ENCODE data around the gene KRT9.

Gene KRT9

GRCh38 chr17:41589301-41589700 is 17.4 kb upstream of the KRT9 start:
- Histone ChIP-seq H4K20me1 (ENCODE audit: insufficient read depth, low read length) (no peaks in the 10 kb centered on the region), H3K4me1 (ENCODE audit: insufficient read depth, low read length, severe bottlenecking) (no peaks in the 10 kb centered on the region), H3K27me3 (ENCODE audit: insufficient read depth, low read length) (no peaks in the 10 kb centered on the region), H3K9me3 (ENCODE audit: low read length) (no peaks in the 10 kb centered on the region), H3K79me2 (ENCODE audit: insufficient read depth, low read length) (no peaks in the 10 kb centered on the region), H3F3A (ENCODE audit: insufficient read depth, low read length) (no peaks in the 10 kb centered on the region), H3K4me2 (ENCODE audit: low read length) (no peak overlapping the region), H3K9ac (ENCODE audit: low read length) (no peak overlapping the region), H3K27ac (ENCODE audit: low read depth, low read length, poor library complexity, severe bottlenecking) (no peak overlapping the region), H3K36me3 (ENCODE audit: insufficient read depth, low read length) (no peaks in the 10 kb centered on the region), H2AFZ (ENCODE audit: low read length) (no peak overlapping the region), H3K4me3 (ENCODE audit: low read depth, low read length, poor library complexity, severe bottlenecking) (no peak overlapping the region), H3K9me2 (ENCODE audit: low read depth, low read length) (no peaks in the 10 kb centered on the region)
- TF ChIP-seq CTCF (IDR thresholded peaks at IDR 0.05; ENCODE audit: low read length): no peak

GRCh38 chr17:41588126-41588810 is 16.4 kb upstream of the KRT9 start:
- Histone ChIP-seq H3K4me2 (ENCODE audit: low read length) (no peak overlapping the region), H3K4me3 (ENCODE audit: low read depth, low read length, poor library complexity, severe bottlenecking) (no peak overlapping the region), H3K9me3 (ENCODE audit: low read length) (no peaks in the 10 kb centered on the region), H3F3A (ENCODE audit: insufficient read depth, low read length) (no peaks in the 10 kb centered on the region), H3K9ac (ENCODE audit: low read length) (no peak overlapping the region), H3K4me1 (ENCODE audit: insufficient read depth, low read length, severe bottlenecking) (no peaks in the 10 kb centered on the region), H3K27ac (ENCODE audit: low read depth, low read length, poor library complexity, severe bottlenecking) (no peak overlapping the region), H3K27me3 (ENCODE audit: insufficient read depth, low read length) (no peaks in the 10 kb centered on the region), H3K36me3 (ENCODE audit: insufficient read depth, low read length) (no peaks in the 10 kb centered on the region), H2AFZ (ENCODE audit: low read length) (no peak overlapping the region), H3K9me2 (ENCODE audit: low read depth, low read length) (no peaks in the 10 kb centered on the region), H3K79me2 (ENCODE audit: insufficient read depth, low read length) (no peaks in the 10 kb centered on the region), H4K20me1 (ENCODE audit: insufficient read depth, low read length) (no peaks in the 10 kb centered on the region)
- TF ChIP-seq CTCF (IDR thresholded peaks at IDR 0.05; ENCODE audit: low read length) (no peak), EZH2 (IDR thresholded peaks at IDR 0.05; ENCODE audit: borderline replicate concordance, low read length) (no peak)

GRCh38 chr17:41586863-41587495 is 15.1 kb upstream of the KRT9 start, which contains the start of gene KRT14:
TSS of gene KRT14 (minus strand) at chr17:41586895. CDS start at chr17:41586834, 61 bp downstream.
- H4K20me1 ChIP-seq (ENCODE audit: insufficient read depth, low read length): no peaks in the 10 kb centered on the region
- H3K4me1 ChIP-seq (ENCODE audit: insufficient read depth, low read length, severe bottlenecking): no peaks in the 10 kb centered on the region
- H3K36me3 ChIP-seq (ENCODE audit: insufficient read depth, low read length): no peaks in the 10 kb centered on the region
- no peak within 1 kb of the TSS for H3K27ac ChIP-seq (ENCODE audit: low read depth, low read length, poor library complexity, severe bottlenecking)
- no peaks in the 10 kb centered on the region for H3K27me3 ChIP-seq (ENCODE audit: insufficient read depth, low read length)
- no peak within 1 kb of the TSS for H2AFZ ChIP-seq (ENCODE audit: low read length)
- no peaks in the 10 kb centered on the region for H3K9me2 ChIP-seq (ENCODE audit: low read depth, low read length)
- no peak within 1 kb of the TSS for H3K9ac ChIP-seq (ENCODE audit: low read length)
- H3K9me3 ChIP-seq (ENCODE audit: low read length): no peaks in the 10 kb centered on the region
- H3K4me2 ChIP-seq (ENCODE audit: low read length): no peak within 1 kb of the TSS
- no peaks in the 10 kb centered on the region for H3F3A ChIP-seq (ENCODE audit: insufficient read depth, low read length)
- no peak for TF ChIP-seq CTCF (IDR thresholded peaks at IDR 0.05; ENCODE audit: low read length)
- H3K4me3 ChIP-seq (ENCODE audit: low read depth, low read length, poor library complexity, severe bottlenecking): no peak within 1 kb of the TSS
- H3K79me2 ChIP-seq (ENCODE audit: insufficient read depth, low read length): no peaks in the 10 kb centered on the region
